Lower leg skin (tissue), 3 donors: Measurements from ENCODE around the gene GALNT7.

Experiments used
- CTCF ChIP-seq, 3 donors: fragments of 450-650 bp; IDR thresholded peaks; one replicate each; pipeline ENCODE4 v1.5.1; 2016; ENCODE audit warnings: antibody characterized with exemption in 3 of 3, mild to moderate bottlenecking in 3 of 3, moderate library complexity in 2 of 3
- POLR2A ChIP-seq, 2 donors: fragments of 450-650 bp; IDR thresholded peaks; one replicate each; pipeline ENCODE4 v1.6.1; 2016 to 2017; ENCODE audit warnings: antibody characterized with exemption in 2 of 2, mild to moderate bottlenecking in 1 of 2, moderate library complexity in 1 of 2

DNA sequence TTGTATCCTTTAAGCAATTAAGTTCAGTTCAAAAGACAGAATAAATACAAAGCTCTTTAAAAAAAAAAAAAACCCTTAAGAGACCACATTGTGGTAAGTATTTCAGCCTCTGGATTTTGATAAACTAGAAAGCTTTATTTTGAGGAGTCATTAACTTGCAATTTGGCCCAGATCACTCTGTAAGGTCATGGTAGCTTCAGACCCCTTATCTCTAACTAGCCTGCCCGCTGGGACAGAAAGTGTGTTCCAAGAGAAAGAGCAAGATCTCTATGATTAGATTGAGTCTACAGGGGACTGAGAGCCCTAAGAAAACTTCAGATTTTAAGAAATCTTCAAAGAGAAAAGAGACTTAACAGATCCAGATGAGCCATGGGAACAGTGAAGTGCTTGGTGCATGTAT, 45.6 kb downstream of the GALNT7 start:
- TF ChIP-seq CTCF (IDR thresholded peaks at IDR 0.05) (no peak), POLR2A (IDR thresholded peaks at IDR 0.05) (no peak)
